Sigmoid colon (tissue), 7 donors: ENCODE results near the gene TNFRSF17. TPM values are rescaled to one million over a fixed set of nuclear protein-coding genes. Genes with fewer than 3 reads are reported as not detected.

Source experiments
- DNase-seq: peaks from one replicate; pipeline ENCODE4 v3.0.0-alpha.2; 2019
- H3K27ac ChIP-seq, 4 donors: fragments of 200-600 bp; sonication (generic); one replicate each; pipeline ENCODE4 v1.5.1; 2016 to 2019; ENCODE audit warnings: mild to moderate bottlenecking in 1 of 4
- H3K27me3 ChIP-seq, 3 donors: fragments of 200-600 bp; sonication (generic); one replicate each; pipeline ENCODE4 v1.5.1; 2019; ENCODE audit warnings: mild to moderate bottlenecking in 1 of 3
- H3K36me3 ChIP-seq, 4 donors: fragments of 200-600 bp; sonication (generic); one replicate each; pipeline ENCODE4 v1.5.1; 2016 to 2019
- H3K4me1 ChIP-seq, 4 donors: fragments of 200-600 bp; sonication (generic); one replicate each; pipeline ENCODE4 v1.5.1; 2017 to 2019
- H3K4me3 ChIP-seq, 4 donors: fragments of 200-600 bp; sonication (generic); one replicate each; pipeline ENCODE4 v1.5.1; 2017 to 2019; ENCODE audit warnings: mild to moderate bottlenecking in 2 of 4, moderate library complexity in 1 of 4
- H3K9me3 ChIP-seq, 4 donors: fragments of 200-600 bp in 3 of 4; sonication (generic) in 3 of 4; one replicate each; pipeline versions ENCODE4 v1.5.1 to v1.6.1; 2013 to 2019
- CTCF ChIP-seq, 4 experiments: fragments of 450-650 bp in 3 of 4; fragments of 200-600 bp in 1 of 4; IDR thresholded peaks; one replicate each; pipeline ENCODE4 v1.5.1; 2016 to 2019; ENCODE audit warnings: antibody characterized with exemption in 4 of 4, mild to moderate bottlenecking in 3 of 4, moderate library complexity in 2 of 4
- EP300 ChIP-seq, 4 donors: sonication (generic); formaldehyde crosslinking; IDR thresholded peaks; one replicate each; pipeline ENCODE4 v1.6.1; 2017; ENCODE audit warnings: antibody characterized with exemption in 4 of 4
- POLR2A ChIP-seq, 2 donors: fragments of 450-650 bp; IDR thresholded peaks; one replicate each; pipeline ENCODE4 v1.6.1; 2016; ENCODE audit warnings: antibody characterized with exemption in 2 of 2, mild to moderate bottlenecking in 2 of 2, moderate library complexity in 2 of 2
- POLR2AphosphoS5 ChIP-seq, 4 donors: sonication (generic); formaldehyde crosslinking; IDR thresholded peaks; one replicate each; pipeline ENCODE4 v1.6.1; 2017; ENCODE audit warnings: antibody characterized with exemption in 4 of 4
- WGBS, 2 donors: extraction: QIAGEN DNeasy Blood & Tissue Kit; methylation state at CpG; one replicate each; pipeline ENCODE4 v1.1.7; 2013; 5-methylcytosine and 5-hydroxymethylcytosine counted together
- intact Hi-C: fragments of 100-400 bp; cut with DNase I; formaldehyde crosslinking; loops from one replicate; pipeline ENCODE4 v1.15.1; 2023
- polyA plus RNA-seq, 3 donors: library from polyadenylated mRNA; stranded (reverse); fragments of 200-250 nt; gene quantifications; one replicate each; pipeline ENCODE4 v1.2.3, GENCODE V29; 2013
- total RNA-seq, 4 donors: library from RNA; depleted of rRNA; stranded (reverse); fragments of >200 nt; gene quantifications; one replicate each; pipeline ENCODE4 v1.1.0, GENCODE V29; 2016
- donor health status: healthy with polysubstance abuse.
- donor health status: Bipolar disorder and iron deficiency.
- donor health status: healthy.

Gene TNFRSF17
- total and polyA plus RNA-seq, 7 donors, result 1.8 to 3.8 (median 1.8) TPM; not detected in 4

- H3K27ac ChIP-seq, result no peak overlapping the region
- H3K4me1 ChIP-seq, result peaks cover 0 to 23% (median 17%) of the 10 kb centered on the region in 4 donors
- H3K36me3 ChIP-seq, result no peaks in the 10 kb centered on the region
- H3K27me3 ChIP-seq, result no peaks in the 10 kb centered on the region
- no peak for DNase-seq
- intact Hi-C loops, result no loop called here
- no peak for TF ChIP-seq CTCF (IDR thresholded peaks at IDR 0.05)
- TF ChIP-seq POLR2AphosphoS5 (IDR thresholded peaks at IDR 0.05), result no peak
- no peak for TF ChIP-seq POLR2A (IDR thresholded peaks at IDR 0.05)
- no peak for TF ChIP-seq EP300 (IDR thresholded peaks at IDR 0.05)
- no peaks in the 10 kb centered on the region for H3K9me3 ChIP-seq
- H3K4me3 ChIP-seq, result no peak overlapping the region
- WGBS, 2 donors, result 87 to 96% methylated on average over 5 of the region's 5 CpGs
Observed at GRCh38 chr16:11973070-11973469, 8.1 kb downstream of the TNFRSF17 start.

DNA sequence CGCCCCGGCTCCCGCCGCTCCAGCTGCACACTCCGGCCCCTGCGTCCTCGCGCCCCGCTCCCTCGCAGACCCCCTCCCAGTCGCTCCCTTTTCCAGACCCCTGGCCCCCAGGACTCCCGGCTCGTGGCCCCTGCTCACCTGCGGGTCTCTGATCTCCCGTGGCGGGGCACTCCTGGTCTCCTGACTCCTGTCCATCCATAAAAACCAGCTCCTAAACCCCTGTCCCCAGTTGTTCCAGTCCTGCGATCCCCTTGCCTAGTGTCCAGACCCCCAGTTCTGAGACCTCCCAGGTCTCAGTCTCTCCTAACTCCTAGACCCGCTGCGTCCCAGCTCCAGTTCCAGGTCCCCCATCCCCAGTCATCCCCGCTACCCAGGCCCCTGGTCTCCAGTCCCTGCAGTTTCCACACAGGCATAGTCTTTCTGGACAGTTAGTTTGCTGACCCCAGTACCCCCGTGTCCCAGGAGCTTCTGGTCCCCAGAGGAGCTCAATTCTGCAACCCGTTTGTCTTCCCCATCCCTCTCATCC is 11.9 kb downstream of the TNFRSF17 start:
- DNase-seq, result no peak
- Histone ChIP-seq H3K27me3 (no peaks in the 10 kb centered on the region), H3K4me1 (peaks cover 0 to 29% (median 23%) of the 10 kb centered on the region in 4 donors), H3K9me3 (no peaks in the 10 kb centered on the region), H3K36me3 (no peaks in the 10 kb centered on the region), H3K4me3 (peak overlapping the region; percentile 76 to 98 (median 92)), H3K27ac (peak overlapping the region; percentile 82 to 92 (median 90))
- WGBS, 2 donors, result 0 to 1% methylated on average over 22 of the region's 22 CpGs
- intact Hi-C loops, result loop anchor here (2.0 to 5.0 kb wide), 4 partner anchors 60 to 180 kb away; partner anchors contain the start of genes RSL1D1 and ZC3H7A
- TF ChIP-seq CTCF (IDR thresholded peaks at IDR 0.05), result no peak
- no peak for TF ChIP-seq POLR2AphosphoS5 (IDR thresholded peaks at IDR 0.05)
- no peak for TF ChIP-seq EP300 (IDR thresholded peaks at IDR 0.05)

GRCh38 chr16:11977376-11978041 is 12.5 kb downstream of the TNFRSF17 start:
- peak; percentile 80 for DNase-seq
- Histone ChIP-seq H3K9me3 (no peaks in the 10 kb centered on the region), H3K27ac (peak overlapping the region; percentile 82 to 92 (median 90)), H3K4me1 (peaks cover 0 to 29% (median 23%) of the 10 kb centered on the region in 4 donors), H3K27me3 (no peaks in the 10 kb centered on the region), H3K36me3 (no peaks in the 10 kb centered on the region), H3K4me3 (peak overlapping the region; percentile 76 to 98 (median 92))
- TF ChIP-seq CTCF (IDR thresholded peaks at IDR 0.05), result no peak
- TF ChIP-seq POLR2AphosphoS5 (IDR thresholded peaks at IDR 0.05), result peak; percentile 22 to 80 (median 48)
- TF ChIP-seq POLR2A (IDR thresholded peaks at IDR 0.05), result no peak
- TF ChIP-seq EP300 (IDR thresholded peaks at IDR 0.05), result no peak
- 31 to 38% methylated on average over 12 of the region's 12 CpGs for WGBS, 2 donors
- intact Hi-C loops, result loop anchor here (2.0 to 5.0 kb wide), 4 partner anchors 61 to 180 kb away; partner anchors contain the start of genes RSL1D1 and ZC3H7A

- no peak for DNase-seq
- intact Hi-C loops, result loop anchor here (5.0 kb wide), 3 partner anchors 89 to 181 kb away; partner anchors contain the start of genes RSL1D1 and ZC3H7A
- Histone ChIP-seq H3K9me3 (no peaks in the 10 kb centered on the region), H3K36me3 (no peaks in the 10 kb centered on the region), H3K4me3 (peak overlapping the region in 3 of 4 donors; percentile 89 to 98 (median 94)), H3K4me1 (peaks cover 0 to 29% (median 23%) of the 10 kb centered on the region in 4 donors), H3K27ac (peak overlapping the region; percentile 82 to 92 (median 90)), H3K27me3 (no peaks in the 10 kb centered on the region)
- TF ChIP-seq CTCF (IDR thresholded peaks at IDR 0.05), result no peak
- 74 to 80% methylated on average over 2 of the region's 2 CpGs for WGBS, 2 donors
Observed at GRCh38 chr16:11978080-11978479, 13.1 kb downstream of the TNFRSF17 start.
